CD4-positive, alpha-beta T cell treated with Interleukin-15 for 1 hour (primary cell): Measurements from ENCODE around the gene TRAF2.

Experiments
- DNase-seq: peaks from one replicate; pipeline ENCODE4 v3.0.0-alpha.2; 2020

The TRAF2 gene

GRCh38 chr9:136886610-136887597, 588 bp downstream of the TRAF2 start:
- no peak for DNase-seq

- DNase-seq: no peak
These were observed 2.1 kb downstream of the TRAF2 start for GRCh38 chr9:136888454-136888853.

- no peak for DNase-seq
These were observed 3.5 kb downstream of the TRAF2 start for GRCh38 chr9:136889858-136890257.

GRCh38 chr9:136890661-136891060, 4.3 kb downstream of the TRAF2 start:
- DNase-seq: no peak

GRCh38 chr9:136896027-136896426, 9.7 kb downstream of the TRAF2 start:
- DNase-seq: no peak

GRCh38 chr9:136898483-136899100, 12.3 kb downstream of the TRAF2 start:
- DNase-seq: no peak

GRCh38 chr9:136899196-136899595, 12.9 kb downstream of the TRAF2 start:
- peak; percentile 31 for DNase-seq

GRCh38 chr9:136900556-136900955, 14.2 kb downstream of the TRAF2 start:
- DNase-seq: no peak

- no peak for DNase-seq
These were observed 14.7 kb downstream of the TRAF2 start for GRCh38 chr9:136900988-136901515.

- DNase-seq: peak; percentile 63
These were observed 15.4 kb downstream of the TRAF2 start for GRCh38 chr9:136901516-136902258.

GRCh38 chr9:136902259-136902821, 16.0 kb downstream of the TRAF2 start:
- DNase-seq: peak; percentile 83

- no peak for DNase-seq
These were observed 16.8 kb downstream of the TRAF2 start for GRCh38 chr9:136903041-136903554.

GRCh38 chr9:136906266-136906665, 19.9 kb downstream of the TRAF2 start:
- DNase-seq: no peak

GRCh38 chr9:136907011-136907914, 20.9 kb downstream of the TRAF2 start:
- no peak for DNase-seq

- no peak for DNase-seq
These were observed 24.0 kb downstream of the TRAF2 start for GRCh38 chr9:136910197-136910900.

GRCh38 chr9:136910901-136911245, 24.6 kb downstream of the TRAF2 start:
- no peak for DNase-seq

GRCh38 chr9:136913701-136914438, 27.6 kb downstream of the TRAF2 start:
- no peak for DNase-seq

- DNase-seq: no peak
These were observed 29.5 kb downstream of the TRAF2 start for GRCh38 chr9:136915632-136916329.
